ENCODE results near the gene GYG1. TPM values are rescaled to one million over a fixed set of nuclear protein-coding genes. Genes with fewer than 3 reads are reported as not detected.
"Not testable (repeated sequence)": the region's sequence is repeated elsewhere in the genome, so short reads cannot be mapped to it uniquely, and the experiment has no call there.

Gene GYG1
- total RNA-seq, 2 experiments from 2014 or later, result 21.0 to 22.3 TPM

- Mint-ChIP-seq H3K27ac (no peak overlapping the region), H3K27me3 (peaks cover 6% of the 10 kb centered on the region), H3K9me3 (no peaks in the 10 kb centered on the region), H3K4me1 (ENCODE audit: low read depth) (no peaks in the 10 kb centered on the region), H3K4me3 (no peak overlapping the region), H3K36me3 (ENCODE audit: low read depth) (no peaks in the 10 kb centered on the region)
- no peak for TF ChIP-seq CTCF (IDR thresholded peaks at IDR 0.05)
- DNase-seq (no peak), ATAC-seq (ENCODE audit: poor library complexity) (no peak)
- Histone ChIP-seq H3K27me3 (ENCODE audit: control insufficient read depth in 1 of 2, insufficient read depth in 2 of 2, low read length in 2 of 2) (no peaks in the 10 kb centered on the region), H3K9me3 (ENCODE audit: control insufficient read depth in 1 of 2, insufficient read depth in 1 of 2, low read length in 2 of 2) (no peaks in the 10 kb centered on the region), H3K4me3 (ENCODE audit: low read length) (no peak overlapping the region), H3K4me1 (ENCODE audit: insufficient read depth, low read length) (peaks cover 3% of the 10 kb centered on the region), H3K36me3 (ENCODE audit: insufficient read depth, low read length) (no peaks in the 10 kb centered on the region), H3K27ac (ENCODE audit: low read depth in 1 of 2, low read length in 2 of 2) (no peak overlapping the region)
- ChIA-PET POLR2A (no interaction called here), CTCF (no interaction called here)
- intact Hi-C loops (cut with DNase I, micrococcal nuclease), result no loop called here
Observed at GRCh38 chr3:148975696-148976095, 15.6 kb upstream of the GYG1 start.

GRCh38 chr3:148981273-148981672 lies 10.1 kb upstream of the GYG1 start:
- intact Hi-C loops (cut with DNase I, micrococcal nuclease), result no loop called here
- H3K27me3 ChIP-seq (ENCODE audit: control insufficient read depth in 1 of 2, insufficient read depth in 2 of 2, low read length in 2 of 2), result peaks cover 0 to 6% of the 10 kb centered on the region in 2 experiments
- ATAC-seq (ENCODE audit: poor library complexity) (no peak), DNase-seq (no peak)
- ChIA-PET POLR2A (interaction anchor here (2.0 kb wide), 1 partner anchor 10 kb away, joined by 6 read pairs; the partner anchor contains the start of gene GYG1), CTCF (no interaction called here)
- Mint-ChIP-seq H3K36me3 (ENCODE audit: low read depth) (no peaks in the 10 kb centered on the region), H3K27me3 (peaks cover 23% of the 10 kb centered on the region), H3K27ac (no peak overlapping the region), H3K4me3 (no peak overlapping the region), H3K4me1 (ENCODE audit: low read depth) (no peaks in the 10 kb centered on the region), H3K9me3 (no peaks in the 10 kb centered on the region)
- no peak overlapping the region for H3K27ac ChIP-seq (ENCODE audit: low read depth in 1 of 2, low read length in 2 of 2)
- no peaks in the 10 kb centered on the region for H3K4me1 ChIP-seq (ENCODE audit: insufficient read depth, low read length)
- no peak overlapping the region for H3K4me3 ChIP-seq (ENCODE audit: low read length)
- no peaks in the 10 kb centered on the region for H3K9me3 ChIP-seq (ENCODE audit: control insufficient read depth in 1 of 2, insufficient read depth in 1 of 2, low read length in 2 of 2)
- no peak for TF ChIP-seq CTCF (IDR thresholded peaks at IDR 0.05)
- no peaks in the 10 kb centered on the region for H3K36me3 ChIP-seq (ENCODE audit: insufficient read depth, low read length)

- DNase-seq; H3K27me3 ChIP-seq (ENCODE audit: control insufficient read depth in 1 of 2, insufficient read depth in 2 of 2, low read length in 2 of 2); intact Hi-C loops (cut with DNase I, micrococcal nuclease); H3K27ac Mint-ChIP-seq; H3K36me3 ChIP-seq (ENCODE audit: insufficient read depth, low read length); H3K36me3 Mint-ChIP-seq (ENCODE audit: low read depth); CTCF ChIA-PET; H3K9me3 ChIP-seq (ENCODE audit: control insufficient read depth in 1 of 2, insufficient read depth in 1 of 2, low read length in 2 of 2); H3K4me3 ChIP-seq (ENCODE audit: low read length); POLR2A ChIA-PET; H3K4me3 Mint-ChIP-seq; H3K9me3 Mint-ChIP-seq; H3K27ac ChIP-seq (ENCODE audit: low read depth in 1 of 2, low read length in 2 of 2); ATAC-seq (ENCODE audit: poor library complexity); H3K27me3 Mint-ChIP-seq: not testable (repeated sequence)
- H3K4me1 ChIP-seq (ENCODE audit: insufficient read depth, low read length), result peaks cover 13% of the 10 kb centered on the region
- H3K4me1 Mint-ChIP-seq (ENCODE audit: low read depth), result peaks cover 14% of the 10 kb centered on the region
Observed at GRCh38 chr3:148987551-148987950, 3.8 kb upstream of the GYG1 start.

GRCh38 chr3:148990236-148990635 lies 1.1 kb upstream of the GYG1 start:
- CTCF ChIA-PET, result interaction anchor here (0.5 to 1.5 kb wide), 3 partner anchors 20 to 139 kb away, joined by 3 read pairs; partner anchors contain the start of gene HPS3
- Histone ChIP-seq H3K4me3 (ENCODE audit: low read length) (peak overlapping the region; percentile 60), H3K4me1 (ENCODE audit: insufficient read depth, low read length) (peaks cover 22% of the 10 kb centered on the region), H3K36me3 (ENCODE audit: insufficient read depth, low read length) (peaks cover 9% of the 10 kb centered on the region), H3K27me3 (ENCODE audit: control insufficient read depth in 1 of 2, insufficient read depth in 2 of 2, low read length in 2 of 2) (no peaks in the 10 kb centered on the region), H3K27ac (ENCODE audit: low read depth in 1 of 2, low read length in 2 of 2) (no peak overlapping the region), H3K9me3 (ENCODE audit: control insufficient read depth in 1 of 2, insufficient read depth in 1 of 2, low read length in 2 of 2) (no peaks in the 10 kb centered on the region)
- Mint-ChIP-seq H3K4me3 (peak overlapping the region; percentile 78), H3K27ac (peak overlapping the region; percentile 76), H3K27me3 (no peaks in the 10 kb centered on the region), H3K9me3 (no peaks in the 10 kb centered on the region), H3K36me3 (ENCODE audit: low read depth) (peaks cover 2% of the 10 kb centered on the region), H3K4me1 (ENCODE audit: low read depth) (peaks cover 27% of the 10 kb centered on the region)
- no peak for TF ChIP-seq CTCF (IDR thresholded peaks at IDR 0.05)
- DNase-seq (peak in 1 of 14 experiments; percentile 21), ATAC-seq (ENCODE audit: poor library complexity) (no peak)
- POLR2A ChIA-PET, result interaction anchor here (1.1 to 5.1 kb wide), 3 partner anchors 11 to 142 kb away, joined by 3 to 25 read pairs (median 12); partner anchors contain the start of gene HPS3
- intact Hi-C loops (cut with DNase I, micrococcal nuclease), result loop anchor here (5.0 to 10.0 kb wide), 4 partner anchors 97 to 825 kb away; partner anchors contain the start of genes HLTF (in 1 of the 2), HPS3 (in 1 of the 2) and RNF13 (in 1 of the 2)

Measured in CD4-positive, alpha-beta T cell (primary cell).